ENCODE results near the gene FRMD1. TPM values are rescaled to one million over a fixed set of nuclear protein-coding genes. Genes with fewer than 3 reads are reported as not detected.

Gene FRMD1
- total RNA-seq, 1 donor from 2014 or later: not detected

GRCh38 chr6:168043193-168043847 is 35.7 kb downstream of the FRMD1 start:
- H3K36me3 ChIP-seq: no peaks in the 10 kb centered on the region
- no peaks in the 10 kb centered on the region for H3K27me3 ChIP-seq
- TF ChIP-seq EZH2phosphoT487 (IDR thresholded peaks at IDR 0.05) (no peak), EZH2 (IDR thresholded peaks at IDR 0.05) (no peak), CTCF (IDR thresholded peaks at IDR 0.05) (no peak)
- H2AFZ ChIP-seq (replicated peaks): no peak overlapping the region
- H3K4me2 ChIP-seq: no peak overlapping the region
- H4K20me1 ChIP-seq (ENCODE audit: low read depth): no peaks in the 10 kb centered on the region
- H3K9me3 Mint-ChIP-seq: peaks cover 32% of the 10 kb centered on the region
- H3K27me3 Mint-ChIP-seq (ENCODE audit: insufficient read depth, low read depth): peaks cover 2% of the 10 kb centered on the region
- no peaks in the 10 kb centered on the region for H3K36me3 Mint-ChIP-seq
- H3K4me3 Mint-ChIP-seq: no peak overlapping the region
- no peaks in the 10 kb centered on the region for H3K4me1 Mint-ChIP-seq
- H3F3A ChIP-seq (ENCODE audit: low read depth): no peaks in the 10 kb centered on the region
- H3K9ac ChIP-seq: no peak overlapping the region
- no peaks in the 10 kb centered on the region for H3K4me1 ChIP-seq
- no peak for DNase-seq (ENCODE audit: low spot score)
- H3K4me3 ChIP-seq: no peak overlapping the region
- H3K27ac ChIP-seq: no peak overlapping the region
- no peak overlapping the region for H3K27ac Mint-ChIP-seq
- H3K79me2 ChIP-seq (ENCODE audit: low read depth): no peaks in the 10 kb centered on the region
- H3K9me3 ChIP-seq (ENCODE audit: low read depth): peaks cover 20% of the 10 kb centered on the region

- Mint-ChIP-seq H3K27ac (no peak overlapping the region), H3K4me3 (no peak overlapping the region), H3K4me1 (no peaks in the 10 kb centered on the region), H3K36me3 (no peaks in the 10 kb centered on the region), H3K27me3 (ENCODE audit: insufficient read depth, low read depth) (peaks cover 2% of the 10 kb centered on the region), H3K9me3 (peaks cover 37% of the 10 kb centered on the region)
- H3K79me2 ChIP-seq (ENCODE audit: low read depth): no peaks in the 10 kb centered on the region
- no peaks in the 10 kb centered on the region for H3K4me1 ChIP-seq
- no peak overlapping the region for H3K27ac ChIP-seq
- no peaks in the 10 kb centered on the region for H4K20me1 ChIP-seq (ENCODE audit: low read depth)
- no peak overlapping the region for H3K4me2 ChIP-seq
- no peak for DNase-seq (ENCODE audit: low spot score)
- peaks cover 21% of the 10 kb centered on the region for H3K9me3 ChIP-seq (ENCODE audit: low read depth)
- H3K9ac ChIP-seq: no peak overlapping the region
- no peaks in the 10 kb centered on the region for H3K36me3 ChIP-seq
- no peaks in the 10 kb centered on the region for H3F3A ChIP-seq (ENCODE audit: low read depth)
- no peak for TF ChIP-seq EZH2 (IDR thresholded peaks at IDR 0.05)
- TF ChIP-seq EZH2phosphoT487 (IDR thresholded peaks at IDR 0.05): no peak
- no peak for TF ChIP-seq CTCF (IDR thresholded peaks at IDR 0.05)
- no peak overlapping the region for H3K4me3 ChIP-seq
- H3K27me3 ChIP-seq: no peaks in the 10 kb centered on the region
- no peak overlapping the region for H2AFZ ChIP-seq (replicated peaks)
Measured at GRCh38 chr6:168042426-168043192, 36.4 kb downstream of the FRMD1 start.

- Histone ChIP-seq H3K4me3 (no peak overlapping the region), H4K20me1 (ENCODE audit: low read depth) (no peaks in the 10 kb centered on the region), H3K4me1 (no peaks in the 10 kb centered on the region), H3K4me2 (no peak overlapping the region), H2AFZ (replicated peaks) (no peak overlapping the region), H3K27me3 (no peaks in the 10 kb centered on the region), H3K79me2 (ENCODE audit: low read depth) (no peaks in the 10 kb centered on the region), H3K27ac (no peak overlapping the region), H3K36me3 (no peaks in the 10 kb centered on the region), H3K9me3 (ENCODE audit: low read depth) (peaks cover 21% of the 10 kb centered on the region), H3F3A (ENCODE audit: low read depth) (peaks cover 5% of the 10 kb centered on the region), H3K9ac (no peak overlapping the region)
- H3K27me3 Mint-ChIP-seq (ENCODE audit: insufficient read depth, low read depth): peaks cover 4% of the 10 kb centered on the region
- H3K27ac Mint-ChIP-seq: no peak overlapping the region
- peaks cover 43% of the 10 kb centered on the region for H3K9me3 Mint-ChIP-seq
- no peaks in the 10 kb centered on the region for H3K36me3 Mint-ChIP-seq
- TF ChIP-seq CTCF (IDR thresholded peaks at IDR 0.05) (no peak), EZH2 (IDR thresholded peaks at IDR 0.05) (no peak), EZH2phosphoT487 (IDR thresholded peaks at IDR 0.05) (no peak)
- H3K4me1 Mint-ChIP-seq: no peaks in the 10 kb centered on the region
- H3K4me3 Mint-ChIP-seq: no peak overlapping the region
- DNase-seq (ENCODE audit: low spot score): no peak
Measured at GRCh38 chr6:168041928-168042327, 37.1 kb downstream of the FRMD1 start.

Measured in neural progenitor cell (in vitro differentiated cells).